ENCODE results near the gene CENPB. TPM values are rescaled to one million over a fixed set of nuclear protein-coding genes. Genes with fewer than 3 reads are reported as not detected.

Gene CENPB
- total RNA-seq, 1 donor from 2014 or later = 76.2 TPM

- ATAC-seq (no peak), DNase-seq (no peak)
- Histone ChIP-seq H3K36me3 (peaks cover 20% of the 10 kb centered on the region), H3K4me3 (no peak overlapping the region), H3K27me3 (ENCODE audit: low read depth) (no peaks in the 10 kb centered on the region), H3K27ac (no peak overlapping the region), H3K4me1 (peaks cover 51% of the 10 kb centered on the region), H3K9me3 (no peaks in the 10 kb centered on the region)
- TF ChIP-seq CTCF (IDR thresholded peaks at IDR 0.05) = no peak
- intact Hi-C loops (cut with DNase I) = no loop called here
Observed at GRCh38 chr20:3741836-3742458, 44.6 kb downstream of the CENPB start.

GRCh38 chr20:3740615-3741301, 45.8 kb downstream of the CENPB start:
- Histone ChIP-seq H3K4me1 (peaks cover 61% of the 10 kb centered on the region), H3K27me3 (ENCODE audit: low read depth) (no peaks in the 10 kb centered on the region), H3K36me3 (peaks cover 20% of the 10 kb centered on the region), H3K4me3 (no peak overlapping the region), H3K27ac (peak overlapping the region; percentile 81), H3K9me3 (no peaks in the 10 kb centered on the region)
- no peak for ATAC-seq
- TF ChIP-seq CTCF (IDR thresholded peaks at IDR 0.05) = no peak
- intact Hi-C loops (cut with DNase I) = no loop called here
- DNase-seq = no peak

DNA sequence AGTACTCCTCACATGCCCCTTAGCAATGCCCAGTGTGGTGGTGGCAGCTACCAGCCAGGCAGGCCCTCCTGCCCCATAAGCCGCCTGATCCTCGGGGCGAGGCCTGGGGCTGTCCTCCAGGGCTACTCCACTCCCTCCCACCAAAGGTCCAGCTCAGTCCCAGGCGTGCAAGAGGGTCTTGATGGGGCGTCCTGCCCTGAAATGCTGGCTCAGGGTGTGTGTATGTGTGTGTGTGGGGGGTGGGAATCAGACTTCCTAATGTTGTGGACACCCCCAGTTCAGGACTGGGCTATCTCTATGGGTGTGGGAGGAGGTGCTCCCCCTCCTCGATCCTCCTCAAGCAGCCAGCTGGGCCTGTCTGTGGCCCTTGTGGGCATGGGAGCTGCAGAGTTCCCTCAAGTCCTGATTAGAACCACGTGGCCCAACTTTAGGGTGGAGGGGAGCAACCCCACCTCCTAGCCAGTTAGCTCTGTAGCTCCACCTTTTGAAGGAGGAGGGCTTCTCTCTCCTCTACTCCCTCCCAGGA, 46.6 kb downstream of the CENPB start:
- no peak for DNase-seq
- TF ChIP-seq CTCF (IDR thresholded peaks at IDR 0.05) = no peak
- no peak overlapping the region for H3K4me3 ChIP-seq
- H3K27ac ChIP-seq = peak overlapping the region; percentile 81
- H3K4me1 ChIP-seq = peaks cover 64% of the 10 kb centered on the region
- ATAC-seq = no peak
- no peaks in the 10 kb centered on the region for H3K27me3 ChIP-seq (ENCODE audit: low read depth)
- peaks cover 14% of the 10 kb centered on the region for H3K36me3 ChIP-seq
- intact Hi-C loops (cut with DNase I) = no loop called here
- H3K9me3 ChIP-seq = no peaks in the 10 kb centered on the region

DNA sequence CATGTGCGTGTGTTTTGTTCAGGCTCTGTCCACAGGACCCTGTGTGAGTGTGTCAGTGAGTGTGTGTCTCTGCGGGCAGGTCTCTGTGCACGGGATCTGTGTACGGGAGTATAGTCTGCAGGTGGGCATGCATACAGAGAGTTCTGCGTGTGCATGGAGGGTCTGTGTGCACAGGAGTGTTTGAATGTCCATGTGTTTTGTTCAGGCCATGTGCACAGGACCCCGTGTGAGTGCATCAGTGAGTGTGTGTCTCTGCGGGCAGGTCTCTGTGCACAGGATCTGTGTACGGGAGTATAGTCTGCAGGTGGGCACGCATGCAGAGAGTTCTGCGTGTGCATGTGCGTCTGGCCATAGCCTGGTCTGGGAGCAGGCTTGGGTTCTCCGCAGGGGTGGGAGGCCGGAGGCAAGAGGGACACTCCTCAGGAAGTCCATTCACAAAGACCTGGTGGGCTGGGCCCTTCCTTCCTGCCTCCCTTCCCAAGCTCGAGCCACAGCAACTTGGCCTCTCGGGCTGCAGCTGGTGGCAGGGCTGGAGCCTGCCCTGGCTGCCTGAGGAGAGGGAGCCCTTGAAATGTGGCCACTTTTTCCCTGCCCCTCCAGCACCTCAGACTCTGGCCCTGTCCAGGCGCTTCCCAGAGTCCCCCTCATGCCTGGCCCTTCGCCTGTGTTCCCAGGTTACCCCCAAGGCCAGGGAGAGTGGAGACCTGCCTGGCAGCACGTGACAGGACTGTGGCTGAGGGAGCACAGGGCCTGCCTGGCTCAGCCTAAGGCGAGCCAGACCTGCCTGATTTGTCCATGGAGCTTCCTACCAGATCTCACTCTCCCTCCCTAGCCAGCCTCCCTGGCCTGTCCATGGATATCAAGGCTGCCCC, 47.2 kb downstream of the CENPB start:
- TF ChIP-seq CTCF (IDR thresholded peaks at IDR 0.05) = no peak
- ATAC-seq (peak; percentile 39 to 58), DNase-seq (no peak)
- Histone ChIP-seq H3K27me3 (ENCODE audit: low read depth) (no peaks in the 10 kb centered on the region), H3K4me3 (peak overlapping the region; percentile 14), H3K27ac (peak overlapping the region; percentile 81), H3K4me1 (peaks cover 64% of the 10 kb centered on the region), H3K36me3 (peaks cover 9% of the 10 kb centered on the region), H3K9me3 (no peaks in the 10 kb centered on the region)
- intact Hi-C loops (cut with DNase I) = no loop called here

All from lower lobe of right lung (tissue), 2 donors.